Measurements from ENCODE around the gene SFRP5. TPM values are rescaled to one million over a fixed set of nuclear protein-coding genes. Genes with fewer than 3 reads are reported as not detected.

The SFRP5 gene
- total and polyA plus RNA-seq, 2 donors (not counting 1 experiment from before 2014, with no cell fraction given) = not detected

- H3K4me1 ChIP-seq (ENCODE audit: control insufficient read depth in 2 of 2, insufficient read depth in 2 of 2, low read length in 2 of 2) = peaks cover 12 to 15% of the 10 kb centered on the region in 2 donors
- no peak overlapping the region for H3K4me3 Mint-ChIP-seq
- peaks cover 0 to 20% (median 5%) of the 10 kb centered on the region in 4 experiments for H3K27me3 ChIP-seq (replicated peaks in 1 of 4; ENCODE audit: control extremely low read depth in 1 of 4, control insufficient read depth in 3 of 4, insufficient read depth in 4 of 4, low read length in 3 of 4)
- no peak for TF ChIP-seq EZH2 (IDR thresholded peaks at IDR 0.05; ENCODE audit: borderline replicate concordance, insufficient read depth, low read depth, low read length, poor library complexity, severe bottlenecking)
- TF ChIP-seq, protein P1, sequence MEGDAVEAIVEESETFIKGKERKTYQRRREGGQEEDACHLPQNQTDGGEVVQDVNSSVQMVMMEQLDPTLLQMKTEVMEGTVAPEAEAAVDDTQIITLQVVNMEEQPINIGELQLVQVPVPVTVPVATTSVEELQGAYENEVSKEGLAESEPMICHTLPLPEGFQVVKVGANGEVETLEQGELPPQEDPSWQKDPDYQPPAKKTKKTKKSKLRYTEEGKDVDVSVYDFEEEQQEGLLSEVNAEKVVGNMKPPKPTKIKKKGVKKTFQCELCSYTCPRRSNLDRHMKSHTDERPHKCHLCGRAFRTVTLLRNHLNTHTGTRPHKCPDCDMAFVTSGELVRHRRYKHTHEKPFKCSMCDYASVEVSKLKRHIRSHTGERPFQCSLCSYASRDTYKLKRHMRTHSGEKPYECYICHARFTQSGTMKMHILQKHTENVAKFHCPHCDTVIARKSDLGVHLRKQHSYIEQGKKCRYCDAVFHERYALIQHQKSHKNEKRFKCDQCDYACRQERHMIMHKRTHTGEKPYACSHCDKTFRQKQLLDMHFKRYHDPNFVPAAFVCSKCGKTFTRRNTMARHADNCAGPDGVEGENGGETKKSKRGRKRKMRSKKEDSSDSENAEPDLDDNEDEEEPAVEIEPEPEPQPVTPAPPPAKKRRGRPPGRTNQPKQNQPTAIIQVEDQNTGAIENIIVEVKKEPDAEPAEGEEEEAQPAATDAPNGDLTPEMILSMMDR (IDR thresholded peaks at IDR 0.05) = no peak
- intact Hi-C loops (cut with micrococcal nuclease) = no loop called here
- 97% methylated on average over 11 of the region's 13 CpGs for WGBS (ENCODE audit: insufficient coverage)
- H3K4me2 ChIP-seq (replicated peaks; ENCODE audit: low read depth, low read length, poor library complexity, severe bottlenecking) = no peak overlapping the region
- no peak overlapping the region for H2AFZ ChIP-seq (ENCODE audit: insufficient read depth, low read depth, low read length, poor library complexity, severe bottlenecking)
- ChIA-PET CTCF (interaction anchor here (1.1 kb wide), 1 partner anchor 10 kb away, joined by 3 read pairs; no protein-coding TSS in a partner anchor), POLR2A (no interaction called here)
- H4K20me1 ChIP-seq (ENCODE audit: control insufficient read depth, insufficient read depth, low read length, poor library complexity, severe bottlenecking) = no peaks in the 10 kb centered on the region
- no peaks in the 10 kb centered on the region for H3K79me2 ChIP-seq (ENCODE audit: control insufficient read depth, insufficient read depth, low read length)
- peaks cover 28% of the 10 kb centered on the region for H3K27me3 Mint-ChIP-seq
- no peak for DNase-seq
- H3K9ac ChIP-seq (ENCODE audit: low read length) = no peak overlapping the region
- no peak overlapping the region for H3K27ac Mint-ChIP-seq
- H3K36me3 ChIP-seq (replicated peaks in 1 of 2; ENCODE audit: control extremely low read depth in 1 of 2, control insufficient read depth in 1 of 2, extremely low read depth in 1 of 2, insufficient read depth in 2 of 2, low read length in 1 of 2) = peaks cover 0 to 8% of the 10 kb centered on the region in 2 experiments
- H3K9me3 Mint-ChIP-seq (ENCODE audit: insufficient read depth) = no peaks in the 10 kb centered on the region
- peaks cover 0 to 2% (median 0%) of the 10 kb centered on the region in 3 donors for H3K9me3 ChIP-seq (ENCODE audit: control extremely low read depth in 1 of 3, control insufficient read depth in 2 of 3, insufficient read depth in 1 of 3, low read length in 2 of 3)
- peaks cover 19% of the 10 kb centered on the region for H3K4me1 Mint-ChIP-seq
- no peak overlapping the region for H3K27ac ChIP-seq (ENCODE audit: low read length in 2 of 2)
- H3K4me3 ChIP-seq (ENCODE audit: control extremely low read depth in 1 of 5, extremely low read depth in 1 of 5, insufficient read depth in 1 of 5, low read depth in 2 of 5, low read length in 4 of 5) = no peak overlapping the region
- no peak for ATAC-seq (ENCODE audit: low read depth)
These were observed 5.5 kb downstream of the SFRP5 start for GRCh38 chr10:97766106-97766810.

DNA sequence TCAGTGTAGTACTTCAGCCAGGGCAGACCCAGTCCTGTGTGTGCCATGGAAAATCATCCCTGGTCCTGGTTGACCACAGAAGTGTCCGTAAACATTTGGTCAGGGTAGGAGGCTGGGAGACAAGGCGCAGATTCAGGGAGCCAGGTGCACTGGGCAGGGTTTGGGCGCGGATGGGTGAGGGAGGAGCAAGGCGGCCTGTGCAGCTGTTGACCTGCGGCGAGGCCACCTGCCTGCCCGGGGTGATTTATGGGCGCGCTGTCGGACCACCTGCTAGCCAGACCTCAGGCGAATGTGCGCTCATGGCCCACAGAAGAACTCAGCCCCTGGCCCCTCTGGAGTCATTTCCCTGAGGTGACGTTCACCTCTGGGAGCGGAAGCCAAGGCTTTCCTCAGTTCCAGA, 6.6 kb downstream of the SFRP5 start:
- no peak overlapping the region for H3K27ac Mint-ChIP-seq
- no peak overlapping the region for H2AFZ ChIP-seq (ENCODE audit: insufficient read depth, low read depth, low read length, poor library complexity, severe bottlenecking)
- no peak for TF ChIP-seq EZH2 (IDR thresholded peaks at IDR 0.05; ENCODE audit: borderline replicate concordance, insufficient read depth, low read depth, low read length, poor library complexity, severe bottlenecking)
- TF ChIP-seq, protein P1 (IDR thresholded peaks at IDR 0.05) = no peak

More for the DNA sequence above, 6.6 kb downstream of the SFRP5 start:
- peaks cover 0 to 2% (median 0%) of the 10 kb centered on the region in 3 donors for H3K9me3 ChIP-seq (ENCODE audit: control extremely low read depth in 1 of 3, control insufficient read depth in 2 of 3, insufficient read depth in 1 of 3, low read length in 2 of 3)
- Mint-ChIP-seq H3K4me3 (no peak overlapping the region), H3K4me1 (peaks cover 13% of the 10 kb centered on the region), H3K9me3 (ENCODE audit: insufficient read depth) (no peaks in the 10 kb centered on the region), H3K27me3 (peaks cover 18% of the 10 kb centered on the region)
- 82% methylated on average over 15 of the region's 15 CpGs for WGBS (ENCODE audit: insufficient coverage)
- ATAC-seq (ENCODE audit: low read depth) = no peak
- no peak for DNase-seq
- peaks cover 0 to 15% of the 10 kb centered on the region in 2 experiments for H3K36me3 ChIP-seq (replicated peaks in 1 of 2; ENCODE audit: control extremely low read depth in 1 of 2, control insufficient read depth in 1 of 2, extremely low read depth in 1 of 2, insufficient read depth in 2 of 2, low read length in 1 of 2)
- H3K27ac ChIP-seq (ENCODE audit: low read length in 2 of 2) = no peak overlapping the region
- no peak overlapping the region for H3K9ac ChIP-seq (ENCODE audit: low read length)
- intact Hi-C loops (cut with micrococcal nuclease) = no loop called here
- H3K4me1 ChIP-seq (ENCODE audit: control insufficient read depth in 2 of 2, insufficient read depth in 2 of 2, low read length in 2 of 2) = peaks cover 6 to 11% of the 10 kb centered on the region in 2 donors
- CTCF ChIA-PET = interaction anchor here (1.1 kb wide), 1 partner anchor 9 kb away, joined by 3 read pairs; no protein-coding TSS in a partner anchor
- H4K20me1 ChIP-seq (ENCODE audit: control insufficient read depth, insufficient read depth, low read length, poor library complexity, severe bottlenecking) = no peaks in the 10 kb centered on the region
- no peak overlapping the region for H3K4me3 ChIP-seq (ENCODE audit: control extremely low read depth in 1 of 5, extremely low read depth in 1 of 5, insufficient read depth in 1 of 5, low read depth in 2 of 5, low read length in 4 of 5)
- POLR2A ChIA-PET = no interaction called here
- H3K4me2 ChIP-seq (replicated peaks; ENCODE audit: low read depth, low read length, poor library complexity, severe bottlenecking) = no peak overlapping the region
- peaks cover 0 to 11% (median under 1%) of the 10 kb centered on the region in 4 experiments for H3K27me3 ChIP-seq (replicated peaks in 1 of 4; ENCODE audit: control extremely low read depth in 1 of 4, control insufficient read depth in 3 of 4, insufficient read depth in 4 of 4, low read length in 3 of 4)
- H3K79me2 ChIP-seq (ENCODE audit: control insufficient read depth, insufficient read depth, low read length) = no peaks in the 10 kb centered on the region
